Endothelial cell of umbilical vein (primary cell): ENCODE results near the gene THY1.

Experiments
- EZH2 ChIP-seq: IDR thresholded peaks from 2 replicates; pipeline ENCODE4 v1.6.1; 2012; ENCODE audit warnings: borderline replicate concordance, low read depth, mild to moderate bottlenecking, moderate library complexity, low read length, inconsistent platforms; ENCODE audit not compliant: severe bottlenecking
- GATA2 ChIP-seq: IDR thresholded peaks from 2 replicates; pipeline ENCODE4 v1.7.0; 2011; ENCODE audit warnings: low read depth, mild to moderate bottlenecking, moderate library complexity, mixed read lengths, low read length; ENCODE audit not compliant: insufficient read length, insufficient read depth
- JUN ChIP-seq: IDR thresholded peaks from 2 replicates; pipeline ENCODE4 v1.6.1; 2011; ENCODE audit warnings: borderline replicate concordance, low read depth; ENCODE audit not compliant: insufficient read length, insufficient read depth
- MYC ChIP-seq: IDR thresholded peaks from one replicate; pipeline ENCODE4 v1.6.1; 2011; ENCODE audit warnings: mild to moderate bottlenecking, low read depth, low read length
- POLR2A ChIP-seq: IDR thresholded peaks from 2 replicates; pipeline ENCODE4 v1.6.1; 2012; ENCODE audit warnings: low read depth, mild to moderate bottlenecking, control low read depth, low read length
- POLR2AphosphoS5 ChIP-seq: IDR thresholded peaks from 2 replicates; pipeline ENCODE4 v1.6.1; 2012; ENCODE audit warnings: low read depth, mild to moderate bottlenecking, control low read depth, low read length, moderate library complexity; ENCODE audit not compliant: insufficient read depth
- TF ChIP-seq, protein P1 (sequence below), 2 donors: IDR thresholded peaks; 1 replicate in 1 of 2; 2 replicates in 1 of 2; pipeline ENCODE4 v1.5.1; 2011; ENCODE audit warnings: low read length in 2 of 2, mild to moderate bottlenecking in 2 of 2, moderate library complexity in 2 of 2, control low read depth in 1 of 2, inconsistent platforms in 1 of 2, low read depth in 1 of 2; ENCODE audit not compliant: insufficient read depth in 1 of 2; ENCODE audit errors: extremely low read depth in 1 of 2
- TF ChIP-seq, protein P2 (sequence below): IDR thresholded peaks from 2 replicates; pipeline ENCODE4 v1.6.1; 2011; ENCODE audit not compliant: insufficient read depth, insufficient read length

DNA sequence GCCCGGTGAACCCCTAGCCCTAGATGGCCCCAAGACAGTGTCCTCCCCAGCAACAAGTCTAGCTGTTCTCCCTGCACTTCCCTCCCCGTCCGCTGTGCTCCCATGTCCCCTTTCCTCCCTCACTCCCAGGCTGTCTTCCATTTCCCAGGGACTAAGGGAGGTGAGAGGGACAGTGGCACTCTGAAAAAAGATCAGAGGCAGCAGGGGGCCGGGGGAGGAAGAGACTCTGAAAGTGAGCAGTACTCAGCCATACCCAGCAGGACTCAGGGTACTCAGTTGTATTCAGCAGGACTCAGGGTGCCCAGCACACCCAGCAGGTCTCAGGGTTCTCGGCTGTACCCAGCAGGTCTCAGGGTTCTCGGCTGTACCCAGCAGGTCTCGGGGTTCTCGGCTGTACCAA lies 48.4 kb upstream of the THY1 start:
- no peak for TF ChIP-seq POLR2A
- TF ChIP-seq, protein P1, sequence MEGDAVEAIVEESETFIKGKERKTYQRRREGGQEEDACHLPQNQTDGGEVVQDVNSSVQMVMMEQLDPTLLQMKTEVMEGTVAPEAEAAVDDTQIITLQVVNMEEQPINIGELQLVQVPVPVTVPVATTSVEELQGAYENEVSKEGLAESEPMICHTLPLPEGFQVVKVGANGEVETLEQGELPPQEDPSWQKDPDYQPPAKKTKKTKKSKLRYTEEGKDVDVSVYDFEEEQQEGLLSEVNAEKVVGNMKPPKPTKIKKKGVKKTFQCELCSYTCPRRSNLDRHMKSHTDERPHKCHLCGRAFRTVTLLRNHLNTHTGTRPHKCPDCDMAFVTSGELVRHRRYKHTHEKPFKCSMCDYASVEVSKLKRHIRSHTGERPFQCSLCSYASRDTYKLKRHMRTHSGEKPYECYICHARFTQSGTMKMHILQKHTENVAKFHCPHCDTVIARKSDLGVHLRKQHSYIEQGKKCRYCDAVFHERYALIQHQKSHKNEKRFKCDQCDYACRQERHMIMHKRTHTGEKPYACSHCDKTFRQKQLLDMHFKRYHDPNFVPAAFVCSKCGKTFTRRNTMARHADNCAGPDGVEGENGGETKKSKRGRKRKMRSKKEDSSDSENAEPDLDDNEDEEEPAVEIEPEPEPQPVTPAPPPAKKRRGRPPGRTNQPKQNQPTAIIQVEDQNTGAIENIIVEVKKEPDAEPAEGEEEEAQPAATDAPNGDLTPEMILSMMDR (IDR thresholded peaks at IDR 0.05; ENCODE audit: extremely low read depth in 1 of 2, insufficient read depth in 1 of 2, low read depth in 1 of 2, low read length in 2 of 2), result no peak
- TF ChIP-seq MYC, result no peak
- no peak for TF ChIP-seq EZH2
- TF ChIP-seq, protein P2, sequence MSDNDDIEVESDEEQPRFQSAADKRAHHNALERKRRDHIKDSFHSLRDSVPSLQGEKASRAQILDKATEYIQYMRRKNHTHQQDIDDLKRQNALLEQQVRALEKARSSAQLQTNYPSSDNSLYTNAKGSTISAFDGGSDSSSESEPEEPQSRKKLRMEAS, result no peak
- no peak for TF ChIP-seq POLR2AphosphoS5
- TF ChIP-seq JUN, result no peak
- no peak for TF ChIP-seq GATA2
